GM12878 (cell line): ENCODE results near the gene HSPA1B.

Experiments
- BMI1 ChIP-seq: fragments of 450-650 bp; IDR thresholded peaks from 2 replicates; pipeline ENCODE4 v1.6.1; 2016; ENCODE audit warnings: mild to moderate bottlenecking, moderate library complexity, borderline replicate concordance
- EZH2 ChIP-seq: IDR thresholded peaks from 2 replicates; pipeline ENCODE4 v1.6.1; 2012; ENCODE audit warnings: low read depth, mild to moderate bottlenecking, control low read depth, inconsistent platforms, low read length, borderline replicate concordance; ENCODE audit not compliant: control insufficient read depth
- NFYB ChIP-seq: IDR thresholded peaks from 2 replicates; pipeline ENCODE4 v1.6.1; 2011; ENCODE audit warnings: low read depth, mild to moderate bottlenecking, low read length, improper control_type of control experiment, moderate library complexity; ENCODE audit not compliant: insufficient read depth
- SUZ12 ChIP-seq: fragments of 200-600 bp; sonication (generic); IDR thresholded peaks from one replicate; pipeline ENCODE4 v1.6.1; 2018; ENCODE audit warnings: antibody characterized with exemption, mild to moderate bottlenecking; ENCODE audit not compliant: unreplicated experiment
- TCF12 ChIP-seq: IDR thresholded peaks from 2 replicates; pipeline ENCODE4 v1.6.1; 2011; ENCODE audit warnings: low read depth, mild to moderate bottlenecking, low read length
- TF ChIP-seq, protein P1 (sequence below): IDR thresholded peaks from 2 replicates; pipeline ENCODE4 v1.6.1; 2012; ENCODE audit warnings: mild to moderate bottlenecking, low read depth, low read length
- TF ChIP-seq, protein P2 (sequence below): fragments of 450-650 bp; IDR thresholded peaks from 2 replicates; pipeline ENCODE4 v1.6.1; 2017; ENCODE audit warnings: mild to moderate bottlenecking
- TF ChIP-seq, protein P3 (sequence below), 3 experiments: IDR thresholded peaks in 2 of 3; conservative IDR thresholded peaks in 1 of 3; 2 replicates each; pipeline ENCODE4 v1.5.1; 2011; ENCODE audit warnings: low read depth in 3 of 3, low read length in 3 of 3, mild to moderate bottlenecking in 3 of 3, control low read depth in 2 of 3, moderate library complexity in 2 of 3, inconsistent platforms in 1 of 3, mixed read lengths in 1 of 3; ENCODE audit not compliant: control insufficient read depth in 2 of 3, insufficient read depth in 1 of 3; ENCODE audit errors: extremely low read depth in 1 of 3

DNA sequence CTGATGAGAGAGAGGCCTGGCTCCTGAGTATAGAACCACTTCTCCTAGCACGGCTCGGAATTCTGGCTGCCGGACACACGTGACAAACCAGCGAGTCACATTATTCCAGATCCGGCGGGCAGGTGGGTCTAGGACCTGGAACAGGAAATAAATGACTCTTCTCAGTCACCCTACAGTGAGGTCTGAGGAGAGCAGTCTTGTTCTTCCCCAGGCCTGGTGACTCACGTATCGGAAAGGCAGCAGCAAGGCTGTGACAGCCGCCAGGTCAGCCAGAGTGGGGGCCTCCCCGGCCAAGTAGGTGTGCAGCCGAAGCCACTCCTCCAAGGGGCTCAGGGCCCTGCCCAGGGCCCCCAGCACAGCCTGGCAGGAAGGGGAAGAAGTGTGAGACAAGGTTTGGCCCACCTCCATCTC, 34.8 kb upstream of the HSPA1B start:
- TF ChIP-seq, protein P1, sequence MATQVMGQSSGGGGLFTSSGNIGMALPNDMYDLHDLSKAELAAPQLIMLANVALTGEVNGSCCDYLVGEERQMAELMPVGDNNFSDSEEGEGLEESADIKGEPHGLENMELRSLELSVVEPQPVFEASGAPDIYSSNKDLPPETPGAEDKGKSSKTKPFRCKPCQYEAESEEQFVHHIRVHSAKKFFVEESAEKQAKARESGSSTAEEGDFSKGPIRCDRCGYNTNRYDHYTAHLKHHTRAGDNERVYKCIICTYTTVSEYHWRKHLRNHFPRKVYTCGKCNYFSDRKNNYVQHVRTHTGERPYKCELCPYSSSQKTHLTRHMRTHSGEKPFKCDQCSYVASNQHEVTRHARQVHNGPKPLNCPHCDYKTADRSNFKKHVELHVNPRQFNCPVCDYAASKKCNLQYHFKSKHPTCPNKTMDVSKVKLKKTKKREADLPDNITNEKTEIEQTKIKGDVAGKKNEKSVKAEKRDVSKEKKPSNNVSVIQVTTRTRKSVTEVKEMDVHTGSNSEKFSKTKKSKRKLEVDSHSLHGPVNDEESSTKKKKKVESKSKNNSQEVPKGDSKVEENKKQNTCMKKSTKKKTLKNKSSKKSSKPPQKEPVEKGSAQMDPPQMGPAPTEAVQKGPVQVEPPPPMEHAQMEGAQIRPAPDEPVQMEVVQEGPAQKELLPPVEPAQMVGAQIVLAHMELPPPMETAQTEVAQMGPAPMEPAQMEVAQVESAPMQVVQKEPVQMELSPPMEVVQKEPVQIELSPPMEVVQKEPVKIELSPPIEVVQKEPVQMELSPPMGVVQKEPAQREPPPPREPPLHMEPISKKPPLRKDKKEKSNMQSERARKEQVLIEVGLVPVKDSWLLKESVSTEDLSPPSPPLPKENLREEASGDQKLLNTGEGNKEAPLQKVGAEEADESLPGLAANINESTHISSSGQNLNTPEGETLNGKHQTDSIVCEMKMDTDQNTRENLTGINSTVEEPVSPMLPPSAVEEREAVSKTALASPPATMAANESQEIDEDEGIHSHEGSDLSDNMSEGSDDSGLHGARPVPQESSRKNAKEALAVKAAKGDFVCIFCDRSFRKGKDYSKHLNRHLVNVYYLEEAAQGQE = no peak
- no peak for TF ChIP-seq EZH2
- no peak for TF ChIP-seq BMI1
- no peak for TF ChIP-seq TCF12
- no peak for TF ChIP-seq SUZ12
- TF ChIP-seq, protein P2, sequence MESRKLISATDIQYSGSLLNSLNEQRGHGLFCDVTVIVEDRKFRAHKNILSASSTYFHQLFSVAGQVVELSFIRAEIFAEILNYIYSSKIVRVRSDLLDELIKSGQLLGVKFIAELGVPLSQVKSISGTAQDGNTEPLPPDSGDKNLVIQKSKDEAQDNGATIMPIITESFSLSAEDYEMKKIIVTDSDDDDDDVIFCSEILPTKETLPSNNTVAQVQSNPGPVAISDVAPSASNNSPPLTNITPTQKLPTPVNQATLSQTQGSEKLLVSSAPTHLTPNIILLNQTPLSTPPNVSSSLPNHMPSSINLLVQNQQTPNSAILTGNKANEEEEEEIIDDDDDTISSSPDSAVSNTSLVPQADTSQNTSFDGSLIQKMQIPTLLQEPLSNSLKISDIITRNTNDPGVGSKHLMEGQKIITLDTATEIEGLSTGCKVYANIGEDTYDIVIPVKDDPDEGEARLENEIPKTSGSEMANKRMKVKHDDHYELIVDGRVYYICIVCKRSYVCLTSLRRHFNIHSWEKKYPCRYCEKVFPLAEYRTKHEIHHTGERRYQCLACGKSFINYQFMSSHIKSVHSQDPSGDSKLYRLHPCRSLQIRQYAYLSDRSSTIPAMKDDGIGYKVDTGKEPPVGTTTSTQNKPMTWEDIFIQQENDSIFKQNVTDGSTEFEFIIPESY = no peak
- TF ChIP-seq, protein P3, sequence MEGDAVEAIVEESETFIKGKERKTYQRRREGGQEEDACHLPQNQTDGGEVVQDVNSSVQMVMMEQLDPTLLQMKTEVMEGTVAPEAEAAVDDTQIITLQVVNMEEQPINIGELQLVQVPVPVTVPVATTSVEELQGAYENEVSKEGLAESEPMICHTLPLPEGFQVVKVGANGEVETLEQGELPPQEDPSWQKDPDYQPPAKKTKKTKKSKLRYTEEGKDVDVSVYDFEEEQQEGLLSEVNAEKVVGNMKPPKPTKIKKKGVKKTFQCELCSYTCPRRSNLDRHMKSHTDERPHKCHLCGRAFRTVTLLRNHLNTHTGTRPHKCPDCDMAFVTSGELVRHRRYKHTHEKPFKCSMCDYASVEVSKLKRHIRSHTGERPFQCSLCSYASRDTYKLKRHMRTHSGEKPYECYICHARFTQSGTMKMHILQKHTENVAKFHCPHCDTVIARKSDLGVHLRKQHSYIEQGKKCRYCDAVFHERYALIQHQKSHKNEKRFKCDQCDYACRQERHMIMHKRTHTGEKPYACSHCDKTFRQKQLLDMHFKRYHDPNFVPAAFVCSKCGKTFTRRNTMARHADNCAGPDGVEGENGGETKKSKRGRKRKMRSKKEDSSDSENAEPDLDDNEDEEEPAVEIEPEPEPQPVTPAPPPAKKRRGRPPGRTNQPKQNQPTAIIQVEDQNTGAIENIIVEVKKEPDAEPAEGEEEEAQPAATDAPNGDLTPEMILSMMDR (IDR thresholded peaks at IDR 0.05 in 2 of 3, conservative IDR thresholded peaks at IDR 0.05 in 1 of 3; ENCODE audit: control insufficient read depth in 2 of 3, extremely low read depth in 1 of 3, insufficient read depth in 1 of 3, low read depth in 3 of 3, low read length in 3 of 3) = no peak
- no peak for TF ChIP-seq NFYB
